ENCODE data around the gene KCNIP1. TPM values are rescaled to one million over a fixed set of nuclear protein-coding genes. Genes with fewer than 3 reads are reported as not detected.

KCNIP1 gene
- total RNA-seq, 1 experiment from 2014 or later = not detected

DNA sequence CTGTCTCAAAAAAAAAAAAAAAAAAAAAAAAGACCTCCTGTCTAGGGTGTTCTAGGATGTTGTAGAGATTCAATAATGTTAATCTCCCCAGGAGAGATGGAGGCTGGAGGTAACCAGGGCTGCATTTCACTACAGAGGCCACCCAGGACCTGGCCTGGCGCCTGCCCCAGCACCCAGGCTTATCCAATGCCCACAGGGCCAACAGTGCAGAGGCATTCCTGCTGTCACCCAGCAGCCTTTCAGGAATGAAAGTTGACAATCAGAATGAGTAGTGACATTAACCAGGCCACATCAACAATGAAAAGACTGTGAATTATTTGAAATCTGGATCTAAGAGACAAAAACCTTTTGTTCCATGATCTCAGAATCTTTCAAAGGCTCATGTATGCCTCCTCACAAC lies 243.5 kb downstream of the KCNIP1 start:
- Histone ChIP-seq H3K79me2 (ENCODE audit: insufficient read depth, low read length) (no peaks in the 10 kb centered on the region), H4K20me1 (ENCODE audit: insufficient read depth) (no peaks in the 10 kb centered on the region), H3K4me3 (replicated peaks in 1 of 2; ENCODE audit: low read depth in 1 of 2, low read length in 2 of 2) (no peak overlapping the region), H3K9ac (ENCODE audit: low read length) (no peak overlapping the region), H3K9me2 (ENCODE audit: insufficient read depth) (no peaks in the 10 kb centered on the region), H3K9me3 (ENCODE audit: control insufficient read depth in 1 of 2, insufficient read depth in 1 of 2, low read depth in 1 of 2, low read length in 2 of 2) (no peaks in the 10 kb centered on the region), H3K4me2 (ENCODE audit: low read length) (no peak overlapping the region), H3K4me1 (ENCODE audit: control insufficient read depth in 1 of 2, insufficient read depth in 2 of 2, low read length in 2 of 2) (peaks cover 0 to 10% of the 10 kb centered on the region in 2 experiments; a peak in 1 of 4 replicates), H3K27ac (ENCODE audit: low read depth, low read length) (no peak overlapping the region), H3K27me3 (ENCODE audit: insufficient read depth, low read length) (peaks cover 13% of the 10 kb centered on the region; the same call in 1 of the 2 replicates), H3K36me3 (ENCODE audit: control insufficient read depth in 1 of 2, insufficient read depth in 2 of 2, low read length in 2 of 2) (no peaks in the 10 kb centered on the region), H2AFZ (ENCODE audit: low read depth, low read length, poor library complexity, severe bottlenecking) (no peak overlapping the region)
- POLR2A ChIA-PET = no interaction called here
- intact Hi-C loops (cut with micrococcal nuclease) = loop anchor here (10.0 kb wide), 3 partner anchors 147 to 1157 kb away; no protein-coding TSS in a partner anchor
- CTCF ChIA-PET = interaction anchor here (9.5 kb wide), 1 partner anchor 44 kb away, joined by 113 read pairs; no protein-coding TSS in a partner anchor
- DNase-seq (ENCODE audit: low read depth, low spot score) (no peak), ATAC-seq (no peak)
- RAD21 ChIA-PET (ENCODE audit: low non-redundant PET in 1 of 2, low total read pairs in 2 of 2, uncharacterized antibody in 2 of 2, unreplicated experiment in 2 of 2) = no interaction called here
- no TSS peak for BruUV-seq (replicated peaks)
- TF ChIP-seq JUND (IDR thresholded peaks at IDR 0.05) = no peak
- no peak for TF ChIP-seq FOSL1 (IDR thresholded peaks at IDR 0.05; ENCODE audit: low read depth)
- no peak for TF ChIP-seq POLR2AphosphoS5 (IDR thresholded peaks at IDR 0.05; ENCODE audit: low read depth, low read length)
- TF ChIP-seq, protein P1, sequence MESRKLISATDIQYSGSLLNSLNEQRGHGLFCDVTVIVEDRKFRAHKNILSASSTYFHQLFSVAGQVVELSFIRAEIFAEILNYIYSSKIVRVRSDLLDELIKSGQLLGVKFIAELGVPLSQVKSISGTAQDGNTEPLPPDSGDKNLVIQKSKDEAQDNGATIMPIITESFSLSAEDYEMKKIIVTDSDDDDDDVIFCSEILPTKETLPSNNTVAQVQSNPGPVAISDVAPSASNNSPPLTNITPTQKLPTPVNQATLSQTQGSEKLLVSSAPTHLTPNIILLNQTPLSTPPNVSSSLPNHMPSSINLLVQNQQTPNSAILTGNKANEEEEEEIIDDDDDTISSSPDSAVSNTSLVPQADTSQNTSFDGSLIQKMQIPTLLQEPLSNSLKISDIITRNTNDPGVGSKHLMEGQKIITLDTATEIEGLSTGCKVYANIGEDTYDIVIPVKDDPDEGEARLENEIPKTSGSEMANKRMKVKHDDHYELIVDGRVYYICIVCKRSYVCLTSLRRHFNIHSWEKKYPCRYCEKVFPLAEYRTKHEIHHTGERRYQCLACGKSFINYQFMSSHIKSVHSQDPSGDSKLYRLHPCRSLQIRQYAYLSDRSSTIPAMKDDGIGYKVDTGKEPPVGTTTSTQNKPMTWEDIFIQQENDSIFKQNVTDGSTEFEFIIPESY (IDR thresholded peaks at IDR 0.05; ENCODE audit: extremely low read depth, insufficient replicate concordance, low read length) = no peak
- no peak for TF ChIP-seq YY1 (IDR thresholded peaks at IDR 0.05; ENCODE audit: extremely low read depth, insufficient replicate concordance, low read depth, low read length)

DNA sequence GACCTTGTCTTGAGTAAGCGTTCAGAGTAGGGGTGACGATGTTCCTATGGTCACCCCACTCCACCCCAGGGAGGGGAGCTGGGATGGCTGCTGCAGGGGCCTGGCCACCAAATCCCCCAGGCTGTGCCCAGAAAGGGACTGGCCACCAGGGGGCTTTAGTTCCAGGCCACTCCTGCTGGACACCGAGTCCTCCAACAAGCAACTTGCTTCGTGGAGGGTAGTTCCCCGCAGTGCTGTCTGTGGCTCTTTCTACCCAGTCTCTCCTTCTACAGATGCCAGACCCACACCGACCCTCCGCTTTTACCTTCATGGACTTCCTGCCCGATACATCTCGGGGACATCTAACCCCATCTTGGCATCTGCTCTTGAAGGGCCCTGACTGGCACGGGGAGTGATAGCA lies 244.0 kb downstream of the KCNIP1 start:
- Histone ChIP-seq H3K9me2 (ENCODE audit: insufficient read depth) (no peaks in the 10 kb centered on the region), H3K79me2 (ENCODE audit: insufficient read depth, low read length) (no peaks in the 10 kb centered on the region), H4K20me1 (ENCODE audit: insufficient read depth) (no peaks in the 10 kb centered on the region), H3K4me1 (ENCODE audit: control insufficient read depth in 1 of 2, insufficient read depth in 2 of 2, low read length in 2 of 2) (peaks cover 0 to 10% of the 10 kb centered on the region in 2 experiments; a peak in 1 of 4 replicates), H3K9me3 (ENCODE audit: control insufficient read depth in 1 of 2, insufficient read depth in 1 of 2, low read depth in 1 of 2, low read length in 2 of 2) (no peaks in the 10 kb centered on the region), H3K4me3 (replicated peaks in 1 of 2; ENCODE audit: low read depth in 1 of 2, low read length in 2 of 2) (no peak overlapping the region), H3K27ac (ENCODE audit: low read depth, low read length) (no peak overlapping the region), H3K27me3 (ENCODE audit: insufficient read depth, low read length) (peaks cover 13% of the 10 kb centered on the region; the same call in 1 of the 2 replicates), H3K9ac (ENCODE audit: low read length) (no peak overlapping the region), H3K36me3 (ENCODE audit: control insufficient read depth in 1 of 2, insufficient read depth in 2 of 2, low read length in 2 of 2) (no peaks in the 10 kb centered on the region), H2AFZ (ENCODE audit: low read depth, low read length, poor library complexity, severe bottlenecking) (no peak overlapping the region), H3K4me2 (ENCODE audit: low read length) (no peak overlapping the region)
- POLR2A ChIA-PET = no interaction called here
- DNase-seq (ENCODE audit: low read depth, low spot score) (peak; percentile 16), ATAC-seq (peak; percentile 35; the same call in 1 of the 2 replicates)
- TF ChIP-seq RAD21 (IDR thresholded peaks at IDR 0.05; ENCODE audit: low read depth) = peak; percentile 37; the same call in 1 of the 2 replicates
- TF ChIP-seq ZFX (IDR thresholded peaks at IDR 0.05) = no peak
- TF ChIP-seq, protein P2, sequence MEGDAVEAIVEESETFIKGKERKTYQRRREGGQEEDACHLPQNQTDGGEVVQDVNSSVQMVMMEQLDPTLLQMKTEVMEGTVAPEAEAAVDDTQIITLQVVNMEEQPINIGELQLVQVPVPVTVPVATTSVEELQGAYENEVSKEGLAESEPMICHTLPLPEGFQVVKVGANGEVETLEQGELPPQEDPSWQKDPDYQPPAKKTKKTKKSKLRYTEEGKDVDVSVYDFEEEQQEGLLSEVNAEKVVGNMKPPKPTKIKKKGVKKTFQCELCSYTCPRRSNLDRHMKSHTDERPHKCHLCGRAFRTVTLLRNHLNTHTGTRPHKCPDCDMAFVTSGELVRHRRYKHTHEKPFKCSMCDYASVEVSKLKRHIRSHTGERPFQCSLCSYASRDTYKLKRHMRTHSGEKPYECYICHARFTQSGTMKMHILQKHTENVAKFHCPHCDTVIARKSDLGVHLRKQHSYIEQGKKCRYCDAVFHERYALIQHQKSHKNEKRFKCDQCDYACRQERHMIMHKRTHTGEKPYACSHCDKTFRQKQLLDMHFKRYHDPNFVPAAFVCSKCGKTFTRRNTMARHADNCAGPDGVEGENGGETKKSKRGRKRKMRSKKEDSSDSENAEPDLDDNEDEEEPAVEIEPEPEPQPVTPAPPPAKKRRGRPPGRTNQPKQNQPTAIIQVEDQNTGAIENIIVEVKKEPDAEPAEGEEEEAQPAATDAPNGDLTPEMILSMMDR (IDR thresholded peaks at IDR 0.05 in 2 of 3, conservative IDR thresholded peaks at IDR 0.05 in 1 of 3; ENCODE audit: borderline replicate concordance in 1 of 3, insufficient read depth in 1 of 3, low read depth in 2 of 3, low read length in 2 of 3) = peak; percentile 40 to 68 (median 56); a peak in 5 of 6 replicates
- intact Hi-C loops (cut with micrococcal nuclease) = loop anchor here (10.0 kb wide), 3 partner anchors 147 to 1157 kb away; no protein-coding TSS in a partner anchor
- BruUV-seq (replicated peaks) = no TSS peak
- RAD21 ChIA-PET (ENCODE audit: low non-redundant PET in 1 of 2, low total read pairs in 2 of 2, uncharacterized antibody in 2 of 2, unreplicated experiment in 2 of 2) = interaction anchor here in 1 of 2 experiments (0.9 kb wide), 1 partner anchor 44 kb away, joined by 3 read pairs; no protein-coding TSS in a partner anchor
- CTCF ChIA-PET = interaction anchor here (0.6 to 9.5 kb wide), 3 partner anchors 26 to 62 kb away, joined by 3 to 113 read pairs (median 3); no protein-coding TSS in a partner anchor
